HFF-Myc (cell line): ENCODE measurements around the gene AP4S1.

Experiments
- DNase-seq: peaks from one replicate; pipeline ENCODE4 v3.0.0-alpha.2; 2011; ENCODE audit warnings: low read depth; ENCODE audit errors: extremely low read depth
- H3K4me3 ChIP-seq: replicated peaks from 2 replicates; pipeline ENCODE4 v1.5.1; 2011; ENCODE audit warnings: low read depth, mild to moderate bottlenecking, control low read depth, low read length
- TF ChIP-seq, protein P1 (sequence below): IDR thresholded peaks from 2 replicates; pipeline ENCODE4 v1.5.1; 2012; ENCODE audit warnings: mild to moderate bottlenecking, low read depth, low read length, control low read depth; ENCODE audit errors: missing control alignments

AP4S1 gene

DNA sequence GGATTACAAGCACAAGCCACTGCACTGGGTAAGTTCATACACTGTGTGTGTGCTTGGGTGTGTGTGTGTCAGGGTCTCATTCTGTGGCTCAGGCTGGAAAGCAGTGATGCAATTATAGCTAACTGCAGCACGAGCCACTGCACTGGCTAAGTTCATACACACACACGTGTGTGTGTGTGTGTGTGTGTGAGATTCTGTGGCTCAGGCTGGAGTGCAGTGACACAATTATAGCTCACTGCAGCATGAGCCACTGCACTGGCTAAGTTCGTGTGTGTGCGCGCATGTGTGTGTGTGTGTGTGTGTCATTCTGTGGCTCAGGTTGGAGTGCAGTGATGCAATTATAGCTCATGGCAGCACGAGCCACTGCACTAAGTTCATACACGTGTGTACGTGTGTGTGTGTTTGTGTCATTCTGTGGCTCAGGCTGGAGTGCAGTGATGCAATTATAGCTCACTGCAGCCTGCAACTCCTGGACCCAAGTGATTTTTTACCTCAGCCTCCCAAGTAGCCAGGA lies 96.7 kb downstream of the AP4S1 start:
- H3K4me3 ChIP-seq: no peak overlapping the region
- no peak for DNase-seq
- TF ChIP-seq, protein P1, sequence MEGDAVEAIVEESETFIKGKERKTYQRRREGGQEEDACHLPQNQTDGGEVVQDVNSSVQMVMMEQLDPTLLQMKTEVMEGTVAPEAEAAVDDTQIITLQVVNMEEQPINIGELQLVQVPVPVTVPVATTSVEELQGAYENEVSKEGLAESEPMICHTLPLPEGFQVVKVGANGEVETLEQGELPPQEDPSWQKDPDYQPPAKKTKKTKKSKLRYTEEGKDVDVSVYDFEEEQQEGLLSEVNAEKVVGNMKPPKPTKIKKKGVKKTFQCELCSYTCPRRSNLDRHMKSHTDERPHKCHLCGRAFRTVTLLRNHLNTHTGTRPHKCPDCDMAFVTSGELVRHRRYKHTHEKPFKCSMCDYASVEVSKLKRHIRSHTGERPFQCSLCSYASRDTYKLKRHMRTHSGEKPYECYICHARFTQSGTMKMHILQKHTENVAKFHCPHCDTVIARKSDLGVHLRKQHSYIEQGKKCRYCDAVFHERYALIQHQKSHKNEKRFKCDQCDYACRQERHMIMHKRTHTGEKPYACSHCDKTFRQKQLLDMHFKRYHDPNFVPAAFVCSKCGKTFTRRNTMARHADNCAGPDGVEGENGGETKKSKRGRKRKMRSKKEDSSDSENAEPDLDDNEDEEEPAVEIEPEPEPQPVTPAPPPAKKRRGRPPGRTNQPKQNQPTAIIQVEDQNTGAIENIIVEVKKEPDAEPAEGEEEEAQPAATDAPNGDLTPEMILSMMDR: no peak

DNA sequence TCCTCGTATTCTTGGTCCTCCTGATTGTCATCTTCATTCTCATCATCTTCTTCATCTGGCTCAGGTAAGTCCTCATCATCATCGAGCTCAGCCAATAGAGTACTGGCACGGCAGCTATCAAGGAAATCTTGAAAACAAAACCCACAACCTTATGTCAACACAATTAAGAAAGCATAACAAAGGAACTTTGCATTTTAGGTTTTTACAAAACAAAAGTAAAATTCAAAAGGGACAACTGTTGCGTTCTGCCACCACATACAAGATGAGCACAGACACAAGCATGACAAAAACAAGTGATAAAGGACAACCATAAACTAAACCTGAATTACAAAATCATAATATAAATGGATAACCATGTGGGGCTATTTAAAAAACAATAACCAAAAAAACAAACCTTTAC lies 97.5 kb downstream of the AP4S1 start:
- H3K4me3 ChIP-seq: no peak overlapping the region
- TF ChIP-seq, protein P1: no peak
- no peak for DNase-seq

DNA sequence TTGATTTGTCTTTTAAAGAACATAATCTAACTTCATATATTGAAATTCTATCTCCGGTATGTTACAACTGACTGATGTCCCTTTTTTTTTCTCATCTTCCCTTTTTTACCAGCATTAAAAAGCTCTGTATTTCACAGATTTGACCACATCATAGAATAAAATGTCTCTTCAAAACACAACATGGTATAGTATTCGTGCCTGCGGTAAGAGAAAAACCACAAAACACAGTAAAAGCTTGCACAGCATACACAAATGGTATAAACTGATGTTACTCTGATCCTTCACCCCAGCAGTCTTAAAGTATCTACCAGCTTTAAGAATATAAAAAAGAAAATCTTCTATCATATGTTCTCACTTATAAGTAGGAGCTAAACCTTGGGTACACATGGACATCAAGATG lies 98.7 kb downstream of the AP4S1 start:
- DNase-seq: no peak
- no peak overlapping the region for H3K4me3 ChIP-seq
- TF ChIP-seq, protein P1: no peak

DNA sequence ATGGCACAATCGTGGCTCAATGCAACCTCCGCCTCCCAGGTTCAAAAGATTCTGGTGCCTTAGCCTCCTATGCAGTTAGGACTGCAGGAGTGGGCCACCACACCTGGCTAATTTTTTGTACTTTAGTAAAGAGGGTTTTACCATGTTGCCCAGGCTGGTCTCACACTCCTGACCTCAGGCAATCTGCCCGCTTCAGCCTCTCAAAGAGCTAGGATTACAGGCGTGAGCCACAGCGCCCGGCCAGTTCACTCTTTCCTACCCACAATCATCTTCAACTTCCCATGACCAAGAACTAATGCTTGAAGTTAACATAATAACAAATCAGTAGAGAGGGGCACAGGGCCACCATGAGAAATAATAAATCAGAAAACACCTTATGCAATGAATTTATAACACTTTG lies 99.8 kb downstream of the AP4S1 start:
- TF ChIP-seq, protein P1: no peak
- no peak overlapping the region for H3K4me3 ChIP-seq
- DNase-seq: no peak

DNA sequence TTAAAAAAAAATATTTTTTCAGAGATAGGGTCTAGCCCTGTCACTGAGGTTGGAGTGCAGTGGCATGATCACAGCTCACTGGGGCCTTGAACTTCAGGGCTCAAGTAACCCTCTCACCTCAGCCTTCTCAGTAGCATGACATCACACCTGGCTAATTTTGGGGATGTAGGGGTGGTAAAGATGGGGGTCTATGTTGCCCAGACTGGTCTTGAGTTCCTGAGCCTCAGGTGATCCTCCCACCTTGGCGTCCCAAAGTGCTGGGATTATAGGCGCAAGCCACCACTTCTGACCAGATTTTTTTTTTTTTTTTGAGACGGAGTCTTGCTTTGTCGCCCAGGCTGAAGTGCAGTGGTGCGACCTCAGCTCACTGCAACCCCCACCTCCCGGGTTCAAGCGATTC lies 101.2 kb downstream of the AP4S1 start:
- DNase-seq: no peak
- TF ChIP-seq, protein P1: no peak
- H3K4me3 ChIP-seq: no peak overlapping the region

DNA sequence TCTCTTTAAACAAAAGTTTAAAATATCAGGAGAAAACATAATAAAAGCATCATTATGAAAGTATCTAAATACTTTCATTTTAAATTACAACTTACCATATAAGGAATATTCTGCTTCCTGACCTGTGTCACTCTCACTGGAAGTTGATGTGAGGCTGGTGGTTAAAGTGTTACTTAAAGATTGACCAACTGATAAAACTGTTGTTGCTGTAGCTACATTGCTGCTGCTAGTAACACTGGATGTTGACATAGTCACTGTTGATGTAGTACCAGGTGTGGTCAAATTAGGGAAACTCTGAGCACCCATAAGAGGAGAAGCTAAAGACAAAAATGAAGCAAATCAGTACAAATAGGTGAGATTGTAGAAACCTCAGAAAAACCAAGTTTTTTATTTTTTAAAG lies 102.2 kb downstream of the AP4S1 start:
- TF ChIP-seq, protein P1: no peak
- no peak overlapping the region for H3K4me3 ChIP-seq
- no peak for DNase-seq
